NT2/D1 (cell line): Measurements from ENCODE around the gene TTC17.

Source experiments
- SUZ12 ChIP-seq: IDR thresholded peaks from 2 replicates; pipeline ENCODE4 v1.6.1; 2011; ENCODE audit not compliant: insufficient read length, insufficient read depth; ENCODE audit errors: extremely low read depth
- YY1 ChIP-seq: IDR thresholded peaks from 2 replicates; pipeline ENCODE4 v1.6.1; 2011; ENCODE audit not compliant: insufficient read length, insufficient read depth
- ZNF274 ChIP-seq: IDR thresholded peaks from 2 replicates; pipeline ENCODE4 v1.6.1; 2011; ENCODE audit warnings: mild to moderate bottlenecking, low read depth, low read length

DNA sequence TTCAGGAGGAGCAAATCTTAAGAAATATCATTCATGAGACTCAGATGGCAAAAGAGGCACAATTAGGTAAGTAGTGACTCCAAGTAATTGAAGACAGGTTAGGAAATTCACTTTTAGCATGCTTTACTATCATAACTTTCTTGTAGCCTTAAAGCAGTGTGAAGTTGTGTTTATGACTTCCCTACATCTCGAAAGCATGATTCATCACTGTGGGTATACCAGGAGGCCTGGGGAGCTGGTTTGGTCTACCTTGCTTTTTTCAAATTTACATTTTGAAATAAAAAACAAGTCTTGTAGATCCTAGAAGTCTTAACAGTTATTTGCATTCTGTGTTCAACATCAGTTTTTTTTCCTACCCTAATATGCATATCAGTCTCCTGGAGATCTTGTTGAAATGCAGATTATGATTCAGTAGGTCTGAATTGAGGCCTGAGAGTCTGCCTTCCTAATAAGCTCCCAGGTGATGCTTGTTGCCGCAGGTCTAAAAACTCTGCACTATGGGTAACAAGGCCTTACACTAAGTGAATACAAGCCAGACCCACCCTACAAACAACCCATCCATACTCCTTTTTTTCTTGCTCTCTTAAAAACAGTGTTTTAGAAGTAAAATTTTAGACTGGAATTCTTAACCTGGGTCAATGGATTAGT is 41.4 kb downstream of the TTC17 start:
- TF ChIP-seq YY1 (no peak), ZNF274 (no peak), SUZ12 (no peak)
